ENCODE data around the gene SCFD2.

DNA sequence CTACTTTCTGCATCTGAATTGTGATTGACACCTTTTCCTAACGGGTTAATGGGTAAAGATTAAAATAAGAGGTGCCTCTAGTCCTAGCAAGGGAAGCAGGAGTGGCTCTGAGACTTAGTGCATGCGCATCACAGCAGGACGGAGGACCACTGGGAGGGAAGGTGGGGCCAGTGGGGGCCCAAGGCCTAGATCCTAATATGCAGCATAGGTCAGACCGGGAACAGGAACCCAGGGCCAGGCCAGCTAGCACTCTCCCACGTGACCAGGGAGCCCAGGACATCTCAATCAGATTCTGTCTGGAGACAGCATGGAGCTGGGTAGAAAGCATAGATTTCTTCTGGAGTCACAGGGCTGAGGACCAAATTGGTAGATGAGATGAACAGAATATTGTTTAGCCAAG, 448.0 kb downstream of the SCFD2 start:
- TF ChIP-seq CTCF (conservative IDR thresholded peaks at IDR 0.05; ENCODE audit: low read depth, low read length) (no peak), EZH2 (IDR thresholded peaks at IDR 0.05; ENCODE audit: borderline replicate concordance, low read depth, low read length, poor library complexity, severe bottlenecking) (no peak)

Data from A673 (cell line).